Effector CD8-positive, alpha-beta T cell (primary cell): ENCODE measurements around the gene OGDHL.
"Not testable (repeated sequence)": the region's sequence is repeated elsewhere in the genome, so short reads cannot be mapped to it uniquely, and the experiment has no call there.

Source experiments
- DNase-seq: peaks from one replicate; lab custom pipeline; 2025; lab: John Stamatoyannopoulos, UW
- total RNA-seq, 4 experiments: gene quantifications; one replicate each; lab custom pipeline; 2026; lab: John Stamatoyannopoulos, UW

OGDHL gene
- total RNA-seq: 0 to 0.09 (median 0) reads per million in 4 experiments

GRCh38 chr10:49761789-49762565, at the start of gene OGDHL:
Gene OGDHL (minus strand): TSS chr10:49762323. CDS start chr10:49758592, 3,731 bp downstream.
- peak; percentile 3 for DNase-seq

- no peak for DNase-seq
These were observed 41.9 kb upstream of the OGDHL start for GRCh38 chr10:49803988-49804387.

DNA sequence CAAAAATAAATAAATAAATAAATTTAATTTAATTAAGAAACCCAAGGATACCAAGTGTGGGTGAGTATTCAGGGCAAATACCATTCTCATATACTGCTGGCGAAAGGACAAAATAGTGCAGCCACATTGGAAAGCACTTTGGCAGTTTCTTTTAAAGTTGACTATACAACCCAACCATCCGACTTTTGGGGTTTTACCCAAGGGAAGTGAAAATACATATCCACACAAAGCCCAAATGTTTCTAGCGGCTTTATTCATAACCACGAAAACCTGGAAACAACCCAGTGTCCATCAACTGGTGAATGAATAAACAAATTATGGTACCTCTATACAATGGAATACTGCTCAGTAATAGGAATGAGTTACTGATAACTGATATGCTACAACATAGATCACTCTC, 36.2 kb upstream of the OGDHL start:
- DNase-seq: no peak

GRCh38 chr10:49791100-49791499, 29.0 kb upstream of the OGDHL start:
- DNase-seq: no peak

GRCh38 chr10:49784681-49785080, 22.6 kb upstream of the OGDHL start:
- DNase-seq: no peak

DNA sequence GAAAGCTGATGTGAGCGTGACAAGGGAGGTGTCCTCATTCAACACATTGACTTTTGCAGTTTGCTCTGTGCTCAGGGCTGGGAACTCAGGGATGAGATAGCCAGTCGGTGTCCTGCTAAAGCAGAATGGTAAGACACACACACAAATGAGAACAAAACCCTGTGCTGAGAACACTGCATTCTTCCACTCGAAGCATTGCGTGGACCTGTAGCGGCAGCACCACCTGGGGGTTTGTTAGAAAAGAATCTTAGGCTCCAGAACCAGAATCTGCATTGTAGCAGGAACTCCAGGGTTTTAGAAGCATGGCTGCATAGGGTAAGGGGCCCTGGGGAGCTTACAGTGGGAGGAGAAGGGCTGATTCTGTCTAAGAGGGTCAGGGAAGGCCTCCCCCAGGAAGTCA, 21.5 kb upstream of the OGDHL start:
- no peak for DNase-seq

GRCh38 chr10:49781247-49781646, 19.1 kb upstream of the OGDHL start:
- no peak for DNase-seq

DNA sequence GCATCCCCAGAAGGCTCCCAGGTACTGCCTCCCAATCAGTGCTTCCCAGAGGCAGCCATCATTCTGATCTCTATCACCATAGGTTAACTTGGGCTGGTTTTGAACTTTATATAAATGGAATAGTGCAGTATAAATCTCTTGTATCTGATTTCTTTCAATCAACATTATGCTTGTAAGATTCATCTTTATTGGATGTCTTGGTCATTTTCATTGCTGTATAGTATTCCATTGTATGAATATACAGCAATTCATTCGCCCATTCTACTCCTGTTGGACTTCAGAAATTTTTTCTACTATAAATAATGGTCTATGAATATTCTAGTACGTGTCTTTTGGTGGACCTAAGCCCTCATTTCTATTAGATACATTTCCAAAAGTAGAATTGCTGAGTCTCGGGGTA, 16.1 kb upstream of the OGDHL start:
- no peak for DNase-seq

GRCh38 chr10:49776851-49777250, 14.7 kb upstream of the OGDHL start:
- DNase-seq: no peak

- no peak for DNase-seq
These were observed 12.9 kb upstream of the OGDHL start for GRCh38 chr10:49775014-49775413.

- DNase-seq: not testable (repeated sequence)
These were observed 10.8 kb upstream of the OGDHL start for GRCh38 chr10:49772944-49773343.

- not testable (repeated sequence) for DNase-seq
These were observed 8.9 kb upstream of the OGDHL start for GRCh38 chr10:49771046-49771445.

- no peak for DNase-seq
These were observed 7.6 kb upstream of the OGDHL start for GRCh38 chr10:49769692-49770091.

DNA sequence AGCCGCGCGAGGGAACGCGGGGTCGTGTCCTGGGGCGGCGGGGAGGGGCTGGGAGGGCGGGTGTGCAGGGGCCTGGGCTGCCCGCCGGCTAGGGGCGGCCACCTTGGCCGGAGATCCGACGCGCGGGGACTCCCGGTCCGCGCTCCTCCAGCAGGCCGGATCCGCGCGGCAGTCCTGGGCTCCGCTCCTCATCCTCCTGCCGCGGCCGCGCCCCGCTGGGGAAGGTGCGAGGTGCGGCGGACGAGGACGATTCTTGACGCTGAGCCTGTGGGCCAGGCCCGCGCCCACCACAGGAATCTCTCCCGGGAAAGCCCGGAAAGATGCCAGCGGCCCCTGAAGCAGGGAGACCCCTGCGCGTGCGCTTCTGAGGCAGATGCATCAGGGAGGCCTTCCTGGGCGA, 6.6 kb upstream of the OGDHL start:
- DNase-seq: no peak

DNA sequence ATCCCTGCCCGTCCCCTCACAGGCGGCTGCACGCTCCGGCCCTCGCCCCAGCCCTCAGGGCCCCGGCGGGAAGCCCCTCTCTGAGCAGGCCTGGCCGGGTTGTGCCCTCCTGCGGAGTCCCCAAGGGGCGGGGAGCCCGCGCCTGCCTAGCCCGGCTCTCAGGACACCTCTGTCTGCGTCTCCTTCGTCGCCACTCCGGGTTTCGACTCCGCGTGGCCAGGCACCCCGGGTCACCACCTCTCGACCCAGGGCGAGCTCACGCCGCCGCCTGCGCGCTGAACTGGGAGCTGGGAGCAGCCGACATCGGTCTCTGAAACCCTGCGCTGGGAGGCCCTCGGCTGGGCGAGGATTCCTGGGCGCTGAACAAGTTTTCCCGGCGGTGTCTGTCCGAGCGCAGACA, 6.2 kb upstream of the OGDHL start:
- no peak for DNase-seq

GRCh38 chr10:49767752-49768151, 5.6 kb upstream of the OGDHL start:
- no peak for DNase-seq

DNA sequence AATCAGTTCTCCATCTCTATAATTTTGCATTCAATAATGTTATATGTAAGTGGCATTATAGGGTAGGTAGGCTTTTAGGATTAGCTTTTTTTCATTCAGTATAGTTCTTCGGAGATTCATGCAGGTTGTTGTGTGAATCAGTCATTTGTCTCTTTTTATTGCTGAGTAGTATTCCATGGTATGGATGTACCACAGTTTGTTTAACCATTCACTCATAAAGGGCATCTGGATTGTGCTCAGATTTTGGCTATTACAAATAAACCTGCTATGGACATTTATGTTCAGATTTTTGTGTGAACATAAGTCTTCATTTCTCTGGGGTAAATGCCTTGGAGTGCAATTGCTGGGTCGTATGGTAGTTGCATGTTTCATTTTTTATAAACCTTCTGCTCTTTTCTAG, 4.4 kb upstream of the OGDHL start:
- DNase-seq: no peak

DNA sequence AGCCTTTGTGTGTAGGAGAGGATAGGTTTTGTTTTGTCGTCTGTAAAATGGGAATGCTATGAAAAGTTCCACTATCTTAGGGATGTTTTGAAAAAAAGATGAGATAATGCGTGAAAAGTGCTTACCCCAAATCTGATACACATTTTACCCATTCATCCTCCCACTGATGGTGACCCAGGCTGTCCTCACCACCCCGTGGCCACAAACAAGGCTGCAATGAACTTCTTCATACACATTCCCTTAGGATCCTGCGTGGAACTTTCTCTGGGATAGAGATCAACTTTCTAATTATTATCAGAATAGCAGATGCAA, 399 bp upstream of the OGDHL start:
- DNase-seq: no peak

DNA sequence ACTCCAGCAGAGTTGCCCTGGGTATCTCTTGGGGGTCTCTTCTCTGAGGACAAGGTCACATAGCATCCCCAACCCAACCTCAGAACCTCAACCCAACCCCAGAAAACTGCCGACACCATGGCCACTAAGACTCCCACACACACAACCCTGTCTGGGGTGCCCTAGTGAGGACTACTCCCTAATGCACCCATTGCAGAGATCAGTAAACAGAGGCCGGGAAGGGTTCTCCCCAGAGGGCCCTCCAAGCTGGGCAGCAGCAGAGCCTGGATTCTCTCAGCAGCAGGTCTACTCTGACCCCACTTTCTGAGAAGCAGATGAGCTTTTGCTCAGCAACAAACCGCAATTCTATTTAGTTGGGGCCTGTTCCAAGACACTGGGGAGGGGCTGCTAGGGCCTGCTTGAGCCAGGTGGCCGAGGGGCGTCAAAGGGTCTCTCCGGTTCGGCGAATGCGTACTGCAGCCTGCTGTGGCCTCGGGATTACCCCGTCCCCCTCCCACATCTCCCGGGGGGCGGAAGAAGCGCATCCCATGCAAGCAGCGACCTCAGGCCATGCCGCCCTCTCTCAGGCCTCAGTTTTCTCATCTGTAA, 828 bp downstream of the OGDHL start:
- DNase-seq: no peak

DNA sequence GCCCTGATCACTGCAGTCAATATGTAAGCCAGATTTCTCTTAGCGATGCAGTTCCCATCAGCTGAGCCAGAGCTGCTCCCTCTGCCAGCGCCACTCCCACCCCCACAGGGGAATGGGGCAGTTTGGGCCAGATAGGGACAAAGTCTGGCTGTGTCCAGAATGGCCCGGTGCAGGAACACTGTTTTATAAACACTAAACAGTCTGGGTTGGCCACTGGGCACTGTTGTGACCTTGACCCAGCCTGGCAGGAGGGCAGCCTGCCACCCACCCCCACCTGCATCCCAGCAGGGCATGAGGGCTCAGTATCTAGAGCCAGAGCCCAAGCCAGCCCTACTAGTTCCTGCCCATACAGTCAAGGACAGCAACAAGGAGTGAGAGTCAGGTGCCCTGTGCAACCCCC, 1.3 kb downstream of the OGDHL start:
- DNase-seq: no peak

DNA sequence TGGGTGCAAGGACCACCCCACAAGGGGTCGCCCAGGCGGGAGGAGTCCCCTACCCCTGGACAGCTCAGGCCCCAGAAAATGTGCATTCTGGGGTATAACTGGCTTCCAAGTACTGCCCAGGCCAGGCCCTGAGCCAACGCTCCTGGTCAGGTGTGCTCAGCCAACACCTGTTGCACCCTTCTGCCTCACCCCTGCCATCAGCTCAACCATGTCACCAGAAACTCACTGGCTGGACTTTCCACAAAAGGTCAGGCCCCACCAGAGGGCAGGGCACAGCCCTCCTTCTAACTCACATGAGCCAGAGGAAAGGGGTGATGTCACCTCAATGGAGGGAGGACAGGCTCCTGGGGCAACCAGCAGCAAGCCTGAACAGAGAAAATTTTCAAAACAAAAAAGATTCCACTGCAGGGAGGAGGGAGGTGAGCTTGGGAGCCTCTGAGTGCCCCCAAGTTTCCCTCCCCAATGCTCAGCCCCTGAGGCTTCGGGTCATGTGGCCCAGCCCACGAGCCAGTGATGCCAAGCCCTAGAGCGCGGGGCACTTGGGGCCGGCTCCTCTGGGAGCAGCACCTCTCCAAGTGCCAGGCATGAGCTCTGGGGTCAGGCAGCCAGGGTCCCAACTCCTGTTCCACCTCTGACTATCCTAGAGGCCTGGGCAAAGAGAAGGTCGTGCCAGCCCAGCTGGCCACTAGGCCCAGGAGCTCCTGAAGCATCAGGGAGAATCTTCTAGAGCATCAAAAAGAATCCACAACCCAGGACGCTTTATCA, 2.2 kb downstream of the OGDHL start:
- DNase-seq: no peak

GRCh38 chr10:49758249-49758930, 3.7 kb downstream of the OGDHL start:
- no peak for DNase-seq

GRCh38 chr10:49756641-49757040, 5.5 kb downstream of the OGDHL start:
- no peak for DNase-seq
